OCI-LY1 (cell line): ENCODE results near the gene TMEM208.

Source experiments
- H2AFZ ChIP-seq: fragments of 200-600 bp; sonication (generic), shearing (Covaris generic); 2 replicates; pipeline ENCODE4 v1.6.0; 2014; ENCODE audit warnings: antibody characterized with exemption, mild to moderate bottlenecking, low read length
- H3F3A ChIP-seq: fragments of 200-600 bp; sonication (generic), shearing (Covaris generic); 2 replicates; pipeline ENCODE4 v1.6.0; 2014; ENCODE audit warnings: mild to moderate bottlenecking, antibody characterized with exemption, low read length, moderate library complexity; ENCODE audit not compliant: insufficient read depth
- H3K27ac ChIP-seq: fragments of 200-600 bp; sonication (generic); 2 replicates; pipeline ENCODE4 v1.5.1; 2014; ENCODE audit warnings: low read length, mixed run types, mild to moderate bottlenecking, low read depth; ENCODE audit not compliant: poor library complexity, severe bottlenecking
- H3K27me3 ChIP-seq: fragments of 200-600 bp; sonication (generic); 2 replicates; pipeline ENCODE4 v1.6.0; 2014; ENCODE audit warnings: antibody characterized with exemption, mild to moderate bottlenecking, low read length, moderate library complexity; ENCODE audit not compliant: insufficient read depth
- H3K36me3 ChIP-seq: fragments of 200-600 bp; sonication (generic); 2 replicates; pipeline ENCODE4 v1.6.1; 2014; ENCODE audit warnings: mild to moderate bottlenecking, antibody characterized with exemption, low read length, moderate library complexity, mixed read lengths; ENCODE audit not compliant: insufficient read depth
- H3K4me1 ChIP-seq: fragments of 200-600 bp; sonication (generic); 2 replicates; pipeline ENCODE4 v1.5.1; 2014; ENCODE audit warnings: mild to moderate bottlenecking, low read length, moderate library complexity; ENCODE audit not compliant: insufficient read depth, severe bottlenecking
- H3K4me2 ChIP-seq: fragments of 200-600 bp; sonication (generic), shearing (Covaris generic); 2 replicates; pipeline ENCODE4 v1.6.1; 2014; ENCODE audit warnings: low read length
- H3K4me3 ChIP-seq: fragments of 200-600 bp; sonication (generic); 2 replicates; pipeline ENCODE4 v1.5.1; 2014; ENCODE audit warnings: low read length, low read depth, mild to moderate bottlenecking, mixed read lengths; ENCODE audit not compliant: poor library complexity, severe bottlenecking
- H3K79me2 ChIP-seq: fragments of 200-600 bp; shearing (Covaris generic); 2 replicates; pipeline ENCODE4 v1.6.1; 2016; ENCODE audit warnings: mixed run types, low read length, mixed read lengths; ENCODE audit not compliant: insufficient read depth
- H3K9ac ChIP-seq: fragments of 200-600 bp; sonication (generic), shearing (Covaris generic); 2 replicates; pipeline ENCODE4 v1.6.1; 2014; ENCODE audit warnings: mild to moderate bottlenecking, low read length, mixed read lengths
- H3K9me2 ChIP-seq: fragments of 200-600 bp; sonication (generic), shearing (Covaris generic); 2 replicates; pipeline ENCODE4 v1.6.1; 2014; ENCODE audit warnings: low read depth, mild to moderate bottlenecking, low read length, mixed read lengths
- H3K9me3 ChIP-seq: fragments of 200-600 bp; shearing (Covaris generic); 2 replicates; pipeline ENCODE4 v1.6.1; 2014; ENCODE audit warnings: low read length, mixed read lengths
- H4K20me1 ChIP-seq: fragments of 200-600 bp; sonication (generic), shearing (Covaris generic); 2 replicates; pipeline ENCODE4 v1.6.0; 2016; ENCODE audit warnings: mild to moderate bottlenecking, low read length; ENCODE audit not compliant: insufficient read depth
- CTCF ChIP-seq: fragments of 200-600 bp; sonication (generic), shearing (Covaris generic); IDR thresholded peaks from 2 replicates; pipeline ENCODE4 v1.5.1; 2017; ENCODE audit warnings: mild to moderate bottlenecking, antibody characterized with exemption, low read length, moderate library complexity, mixed read lengths
- EZH2 ChIP-seq: fragments of 200-600 bp; sonication (generic), shearing (Covaris generic); IDR thresholded peaks from 2 replicates; pipeline ENCODE4 v1.8.0; 2017; ENCODE audit warnings: borderline replicate concordance, mixed run types, mild to moderate bottlenecking, antibody characterized with exemption, low read length, moderate library complexity, mixed read lengths

TMEM208 gene

DNA sequence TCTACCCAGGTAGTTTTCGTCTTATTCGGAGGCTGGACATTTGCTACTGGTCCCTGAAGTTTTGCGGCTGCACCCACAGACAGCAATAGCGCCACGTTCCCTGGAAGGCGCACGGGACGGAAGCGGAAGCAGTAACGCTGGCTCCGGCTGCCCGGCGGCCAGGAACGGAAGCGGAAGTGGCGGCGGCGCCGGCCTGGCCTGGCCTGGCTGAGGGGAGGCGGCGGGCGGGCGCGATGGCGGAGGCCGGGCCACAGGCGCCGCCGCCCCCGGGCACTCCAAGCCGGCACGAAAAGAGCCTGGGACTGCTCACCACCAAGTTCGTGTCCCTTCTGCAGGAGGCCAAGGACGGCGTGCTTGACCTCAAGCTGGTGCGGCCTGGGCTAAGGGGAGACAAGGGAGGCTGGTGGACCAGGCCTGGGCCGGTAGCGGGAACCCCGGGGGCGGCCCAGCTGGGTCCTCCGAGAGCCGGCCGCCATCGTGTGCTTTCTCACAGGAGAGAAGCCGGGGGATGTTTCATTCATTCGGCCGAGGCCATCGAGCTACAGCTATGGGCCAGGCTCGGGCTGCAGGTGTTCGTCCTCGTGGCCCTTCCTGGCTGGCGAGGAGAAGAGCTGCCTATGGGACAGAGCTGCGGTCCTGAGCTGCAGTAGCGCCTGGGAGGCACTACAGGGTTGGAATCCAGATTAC, 34.8 kb upstream of the TMEM208 start, which contains the start of gene E2F4:
E2F4 (plus strand) TSS at position 161 of the 687 bp plus-strand sequence; CDS start at position 234, 73 bp downstream.
- H3K27ac ChIP-seq: no peak within 1 kb of the TSS
- no peaks in the 10 kb centered on the region for H4K20me1 ChIP-seq
- H3K9me3 ChIP-seq: no peaks in the 10 kb centered on the region
- no peak within 1 kb of the TSS for H2AFZ ChIP-seq
- H3K36me3 ChIP-seq: peaks cover 37% of the 10 kb centered on the region
- H3K4me3 ChIP-seq: peak within 1 kb of the TSS; percentile 98
- no peaks in the 10 kb centered on the region for H3K27me3 ChIP-seq
- peak within 1 kb of the TSS; percentile 97 for H3K9ac ChIP-seq
- H3F3A ChIP-seq: no peaks in the 10 kb centered on the region
- H3K79me2 ChIP-seq: peaks cover 16% of the 10 kb centered on the region
- no peaks in the 10 kb centered on the region for H3K9me2 ChIP-seq
- peak within 1 kb of the TSS; percentile 99 for H3K4me2 ChIP-seq
- TF ChIP-seq EZH2 (no peak), CTCF (no peak)
- H3K4me1 ChIP-seq: peaks cover 15% of the 10 kb centered on the region

DNA sequence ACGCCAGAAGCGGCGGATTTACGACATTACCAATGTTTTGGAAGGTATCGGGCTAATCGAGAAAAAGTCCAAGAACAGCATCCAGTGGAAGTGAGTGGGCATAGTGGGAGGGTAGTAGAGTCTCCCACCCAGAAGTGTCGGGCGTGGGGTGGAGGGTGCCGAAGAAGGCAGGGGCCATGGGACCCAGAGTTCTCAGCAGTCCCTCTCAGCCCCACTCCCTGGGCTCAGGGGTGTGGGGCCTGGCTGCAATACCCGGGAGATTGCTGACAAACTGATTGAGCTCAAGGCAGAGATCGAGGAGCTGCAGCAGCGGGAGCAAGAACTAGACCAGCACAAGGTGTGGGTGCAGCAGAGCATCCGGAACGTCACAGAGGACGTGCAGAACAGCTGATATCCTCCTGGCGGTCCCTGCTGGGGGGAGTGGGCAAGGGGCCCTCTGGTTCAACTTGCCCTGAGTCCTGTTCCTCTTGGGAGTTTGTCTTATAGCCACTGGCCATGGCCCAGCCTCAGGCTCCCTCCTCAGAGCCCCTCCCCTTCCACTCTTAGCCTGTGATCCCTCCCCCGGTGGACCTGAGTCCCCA, 34.1 kb upstream of the TMEM208 start:
- Histone ChIP-seq H3K79me2 (peaks cover 16% of the 10 kb centered on the region), H3K9me3 (no peaks in the 10 kb centered on the region), H3K36me3 (peaks cover 45% of the 10 kb centered on the region)

DNA sequence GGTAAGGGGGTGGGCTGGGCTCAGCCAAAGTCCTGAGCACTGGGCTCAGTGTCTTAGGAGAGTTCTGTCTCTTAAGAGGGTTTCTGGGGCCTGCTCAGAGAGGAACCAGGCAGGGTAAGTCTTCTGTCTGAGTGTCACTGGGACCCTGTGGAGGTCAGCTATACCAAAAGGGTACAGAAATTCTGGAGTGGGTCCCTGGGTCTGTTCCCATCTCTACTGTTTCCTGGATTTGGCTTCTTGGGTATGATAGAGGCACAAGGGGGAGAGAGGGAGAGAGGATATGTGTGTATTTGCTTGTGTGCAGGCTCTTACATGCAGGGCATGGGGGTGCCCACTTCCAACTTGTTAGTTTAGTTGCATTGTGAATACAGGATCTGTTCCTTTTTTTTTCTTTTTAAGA, 33.4 kb upstream of the TMEM208 start:
- H3K4me2 ChIP-seq: peak overlapping the region; percentile 99
- no peaks in the 10 kb centered on the region for H3K27me3 ChIP-seq
- H3K9ac ChIP-seq: peak overlapping the region; percentile 97; the same call in 1 of the 2 replicates
- H3K36me3 ChIP-seq: peaks cover 48% of the 10 kb centered on the region
- no peaks in the 10 kb centered on the region for H3K9me3 ChIP-seq
- peaks cover 23% of the 10 kb centered on the region for H3K4me1 ChIP-seq
- no peak overlapping the region for H2AFZ ChIP-seq
- H3K9me2 ChIP-seq: no peaks in the 10 kb centered on the region
- no peak for TF ChIP-seq EZH2
- no peak for TF ChIP-seq CTCF
- H3K4me3 ChIP-seq: peak overlapping the region; percentile 98
- peaks cover 16% of the 10 kb centered on the region for H3K79me2 ChIP-seq
- H4K20me1 ChIP-seq: no peaks in the 10 kb centered on the region
- H3K27ac ChIP-seq: no peak overlapping the region
- H3F3A ChIP-seq: no peaks in the 10 kb centered on the region

More for the DNA sequence above, 34.1 kb upstream of the TMEM208 start:
- Histone ChIP-seq H3K27me3 (no peaks in the 10 kb centered on the region), H3K4me2 (peak overlapping the region; percentile 99), H3K27ac (no peak overlapping the region), H4K20me1 (no peaks in the 10 kb centered on the region), H2AFZ (no peak overlapping the region), H3K4me3 (peak overlapping the region; percentile 98), H3K4me1 (peaks cover 17% of the 10 kb centered on the region), H3K9ac (peak overlapping the region; percentile 97), H3F3A (no peaks in the 10 kb centered on the region), H3K9me2 (no peaks in the 10 kb centered on the region)
- TF ChIP-seq EZH2: no peak
- TF ChIP-seq CTCF: no peak
